Adrenal gland (tissue), 5 donors: ENCODE data around the gene KLHL4.

ENCODE experiments used
- CTCF ChIP-seq, 6 experiments: fragments of 450-650 bp in 4 of 6; fragments of 200-600 bp in 2 of 6; sonication (generic) in 1 of 6; IDR thresholded peaks; 1 replicate in 5 of 6; 2 replicates in 1 of 6; pipeline versions ENCODE4 v1.5.1 to v1.8.0; 2016 to 2021; ENCODE audit warnings: antibody characterized with exemption in 6 of 6, mild to moderate bottlenecking in 2 of 6, moderate library complexity in 1 of 6
- POLR2A ChIP-seq, 2 donors: fragments of 450-650 bp; IDR thresholded peaks; one replicate each; pipeline ENCODE4 v1.6.1; 2017; ENCODE audit warnings: antibody characterized with exemption in 2 of 2, mild to moderate bottlenecking in 2 of 2, moderate library complexity in 1 of 2
- donor health status: DM: no; HTN: no; CAD: no.

DNA sequence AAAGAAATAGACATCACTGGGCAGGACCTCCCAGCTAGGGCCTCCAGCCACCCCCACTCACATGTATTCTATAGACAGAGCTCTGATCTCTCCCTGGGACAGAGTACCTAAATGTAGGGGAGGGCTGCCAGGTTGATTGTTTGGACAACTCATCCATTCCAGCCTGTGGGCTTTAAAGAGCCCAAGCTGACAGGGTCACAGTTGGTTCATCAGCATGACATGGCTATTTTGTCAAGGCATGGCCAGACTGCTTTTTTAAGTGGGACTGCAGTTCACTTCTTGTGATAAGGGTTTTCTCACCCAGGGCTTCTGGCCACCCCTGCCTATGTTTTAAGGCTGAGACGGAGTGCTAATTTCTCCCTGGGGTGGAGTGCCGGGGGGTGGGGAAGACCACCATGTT is 63.3 kb downstream of the KLHL4 start:
- TF ChIP-seq POLR2A (IDR thresholded peaks at IDR 0.05) (no peak), CTCF (IDR thresholded peaks at IDR 0.05) (no peak)
